Body of pancreas (tissue), 4 donors: ENCODE data around the gene HSPB7.

Experiments
- POLR2A ChIP-seq, 3 donors: fragments of 450-650 bp; IDR thresholded peaks; one replicate each; pipeline ENCODE4 v1.6.1; 2016; ENCODE audit warnings: antibody characterized with exemption in 3 of 3, mild to moderate bottlenecking in 2 of 3
- TF ChIP-seq, protein P1 (sequence below), 7 experiments: fragments of 450-650 bp in 4 of 7; fragments of 200-600 bp in 3 of 7; sonication (generic) in 3 of 7; IDR thresholded peaks; one replicate each; pipeline ENCODE4 v1.5.1; 2016 to 2019; ENCODE audit warnings: antibody characterized with exemption in 7 of 7

DNA sequence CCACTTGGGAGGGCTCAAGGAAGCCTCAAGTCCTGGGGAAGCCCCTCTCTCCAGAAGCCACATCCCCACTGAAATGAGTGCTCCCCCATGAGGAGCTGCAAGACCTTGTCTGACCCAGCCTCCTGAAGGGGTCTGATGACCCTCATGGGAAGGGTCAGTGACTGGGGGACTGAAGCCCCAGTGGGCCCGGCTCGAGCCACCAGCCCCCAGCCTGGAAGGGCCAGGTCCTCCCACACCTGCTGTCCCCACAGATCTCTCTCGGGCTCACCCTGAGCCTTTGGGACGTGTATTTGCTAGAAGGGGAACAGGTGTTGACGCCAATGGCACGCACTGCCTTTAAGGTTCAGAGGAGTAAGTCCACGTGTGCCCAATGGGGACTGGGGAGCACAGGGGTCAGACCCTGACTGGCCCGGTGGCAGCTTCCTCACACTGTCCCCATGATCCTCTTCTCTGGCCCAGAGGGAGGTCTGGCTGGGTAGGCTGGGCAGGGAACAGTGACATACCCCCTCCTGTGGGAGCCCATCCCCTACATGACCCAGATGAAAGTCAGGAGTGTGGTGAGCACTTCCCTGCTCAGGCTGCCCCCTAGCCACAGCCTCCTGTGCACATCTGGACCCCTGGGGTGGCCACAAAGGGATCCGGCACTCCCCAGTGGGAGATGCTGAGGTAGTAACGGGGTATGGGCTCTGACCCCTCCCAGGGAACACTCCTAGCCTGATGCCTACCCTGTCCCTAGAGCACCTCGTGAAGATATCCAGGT, 26.2 kb downstream of the HSPB7 start:
- TF ChIP-seq, protein P1, sequence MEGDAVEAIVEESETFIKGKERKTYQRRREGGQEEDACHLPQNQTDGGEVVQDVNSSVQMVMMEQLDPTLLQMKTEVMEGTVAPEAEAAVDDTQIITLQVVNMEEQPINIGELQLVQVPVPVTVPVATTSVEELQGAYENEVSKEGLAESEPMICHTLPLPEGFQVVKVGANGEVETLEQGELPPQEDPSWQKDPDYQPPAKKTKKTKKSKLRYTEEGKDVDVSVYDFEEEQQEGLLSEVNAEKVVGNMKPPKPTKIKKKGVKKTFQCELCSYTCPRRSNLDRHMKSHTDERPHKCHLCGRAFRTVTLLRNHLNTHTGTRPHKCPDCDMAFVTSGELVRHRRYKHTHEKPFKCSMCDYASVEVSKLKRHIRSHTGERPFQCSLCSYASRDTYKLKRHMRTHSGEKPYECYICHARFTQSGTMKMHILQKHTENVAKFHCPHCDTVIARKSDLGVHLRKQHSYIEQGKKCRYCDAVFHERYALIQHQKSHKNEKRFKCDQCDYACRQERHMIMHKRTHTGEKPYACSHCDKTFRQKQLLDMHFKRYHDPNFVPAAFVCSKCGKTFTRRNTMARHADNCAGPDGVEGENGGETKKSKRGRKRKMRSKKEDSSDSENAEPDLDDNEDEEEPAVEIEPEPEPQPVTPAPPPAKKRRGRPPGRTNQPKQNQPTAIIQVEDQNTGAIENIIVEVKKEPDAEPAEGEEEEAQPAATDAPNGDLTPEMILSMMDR (IDR thresholded peaks at IDR 0.05) = no peak
- no peak for TF ChIP-seq POLR2A (IDR thresholded peaks at IDR 0.05)
